B cell (primary cell): ENCODE data around the gene SPTB. TPM values are rescaled to one million over a fixed set of nuclear protein-coding genes. Genes with fewer than 3 reads are reported as not detected.

Source experiments
- ATAC-seq: fragments of 200-7000 bp; cut with Tn5 transposase; one replicate; pipeline ENCODE4 v1.10.0; 2021; ENCODE audit warnings: low read depth, mild to moderate bottlenecking, moderate number of reproducible peaks, moderate library complexity
- CTCF ChIA-PET: fragments of 350-600 bp; sonication (Branson Sonifier 250); formaldehyde crosslinking; loops from one replicate; lab custom pipeline; 2021; ENCODE audit warnings: antibody characterized with exemption, inconsistent platforms; lab: Charles Lee
- POLR2A ChIA-PET: fragments of 350-600 bp; sonication (Branson Sonifier 250); formaldehyde crosslinking; loops from one replicate; lab custom pipeline; 2021; ENCODE audit warnings: antibody characterized with exemption; lab: Charles Lee
- DNase-seq: peaks from one replicate; pipeline ENCODE4 v3.0.0; 2013
- H2AFZ ChIP-seq: 2 replicates; pipeline ENCODE4 v1.6.1; 2012; ENCODE audit warnings: mild to moderate bottlenecking, low read depth, low read length; ENCODE audit not compliant: insufficient read depth, poor library complexity, severe bottlenecking
- H3K27ac ChIP-seq, 2 donors: 1 replicate in 1 of 2; 2 replicates in 1 of 2; pipeline ENCODE4 v1.5.1; 2012 to 2013; ENCODE audit warnings: low read length in 2 of 2, mild to moderate bottlenecking in 2 of 2, moderate library complexity in 1 of 2
- H3K27me3 ChIP-seq, 4 experiments: fragments of 200-600 bp in 1 of 4; sonication (generic) in 1 of 4; replicated peaks in 1 of 4; 1 replicate in 2 of 4; 2 replicates in 2 of 4; pipeline versions ENCODE4 v1.6.1 to v1.7.0; 2013 to 2016; ENCODE audit warnings: low read length in 3 of 4, mild to moderate bottlenecking in 2 of 4, mixed read lengths in 1 of 4, moderate library complexity in 1 of 4; ENCODE audit not compliant: insufficient read depth in 4 of 4, control insufficient read depth in 3 of 4; ENCODE audit errors: control extremely low read depth in 1 of 4
- H3K36me3 ChIP-seq, 2 experiments: replicated peaks in 1 of 2; 1 replicate in 1 of 2; 2 replicates in 1 of 2; pipeline versions ENCODE4 v1.6.1 to v1.7.1; 2013; ENCODE audit warnings: low read length in 1 of 2; ENCODE audit not compliant: insufficient read depth in 2 of 2, control insufficient read depth in 1 of 2; ENCODE audit errors: control extremely low read depth in 1 of 2, extremely low read depth in 1 of 2
- H3K4me1 ChIP-seq, 2 donors: fragments of 200-600 bp in 1 of 2; sonication (generic) in 1 of 2; 1 replicate in 1 of 2; 2 replicates in 1 of 2; pipeline versions ENCODE4 v1.5.1 to v1.6.1; 2013 to 2017; ENCODE audit warnings: low read length in 2 of 2; ENCODE audit not compliant: control insufficient read depth in 2 of 2, insufficient read depth in 2 of 2
- H3K4me2 ChIP-seq: replicated peaks from 2 replicates; pipeline ENCODE3; 2012; ENCODE audit warnings: mild to moderate bottlenecking, low read depth, low read length; ENCODE audit not compliant: poor library complexity, severe bottlenecking
- H3K4me3 ChIP-seq, 5 experiments: fragments of 200-600 bp in 1 of 5; sonication (generic) in 1 of 5; 1 replicate in 3 of 5; 2 replicates in 2 of 5; pipeline versions ENCODE4 v1.5.1 to v1.7.0; 2011 to 2016; ENCODE audit warnings: low read length in 4 of 5, mild to moderate bottlenecking in 4 of 5, low read depth in 2 of 5, control low read depth in 1 of 5, moderate library complexity in 1 of 5; ENCODE audit not compliant: insufficient read depth in 1 of 5; ENCODE audit errors: control extremely low read depth in 1 of 5, extremely low read depth in 1 of 5
- H3K79me2 ChIP-seq: fragments of 200-600 bp; sonication (generic); one replicate; pipeline ENCODE4 v1.6.0; 2016; ENCODE audit warnings: low read length; ENCODE audit not compliant: control insufficient read depth, insufficient read depth
- H3K9ac ChIP-seq: fragments of 200-600 bp; sonication (generic); 2 replicates; pipeline ENCODE4 v1.6.1; 2017; ENCODE audit warnings: mild to moderate bottlenecking, low read length, moderate library complexity
- H3K9me3 ChIP-seq, 3 donors: one replicate each; pipeline versions ENCODE4 v1.6.1 to v1.7.1; 2013; ENCODE audit warnings: low read length in 2 of 3; ENCODE audit not compliant: control insufficient read depth in 2 of 3, insufficient read depth in 1 of 3; ENCODE audit errors: control extremely low read depth in 1 of 3
- H4K20me1 ChIP-seq: 2 replicates; pipeline ENCODE4 v1.6.0; 2012; ENCODE audit warnings: mild to moderate bottlenecking, low read length; ENCODE audit not compliant: insufficient read depth, control insufficient read depth, poor library complexity, severe bottlenecking
- H3K27ac Mint-ChIP-seq: one replicate; pipeline ENCODE4 v1.8.0; 2021; ENCODE audit warnings: mixed read lengths
- H3K27me3 Mint-ChIP-seq: one replicate; pipeline ENCODE4 v1.8.0; 2021; ENCODE audit warnings: mixed read lengths
- H3K4me1 Mint-ChIP-seq: one replicate; pipeline ENCODE4 v1.8.0; 2021; ENCODE audit warnings: mixed read lengths
- H3K4me3 Mint-ChIP-seq: one replicate; pipeline ENCODE4 v1.8.0; 2021; ENCODE audit warnings: mixed read lengths
- H3K9me3 Mint-ChIP-seq: one replicate; pipeline ENCODE4 v1.8.0; 2022; ENCODE audit warnings: mixed read lengths; ENCODE audit not compliant: insufficient read depth
- CTCF ChIP-seq: fragments of 200-600 bp; IDR thresholded peaks from one replicate; pipeline ENCODE4 v1.8.0; 2022; ENCODE audit warnings: antibody characterized with exemption, mild to moderate bottlenecking
- EZH2 ChIP-seq: IDR thresholded peaks from 2 replicates; pipeline ENCODE4 v1.6.1; 2012; ENCODE audit warnings: borderline replicate concordance, low read depth, mild to moderate bottlenecking, moderate library complexity, low read length; ENCODE audit not compliant: insufficient read depth, poor library complexity, severe bottlenecking
- WGBS: methylation state at CpG from one replicate; pipeline ENCODE4 v1.1.5; 2013; ENCODE audit warnings: missing lambda C conversion rate; ENCODE audit not compliant: insufficient coverage; 5-methylcytosine and 5-hydroxymethylcytosine counted together
- intact Hi-C: fragments of 100-400 bp; cut with micrococcal nuclease; formaldehyde crosslinking; loops from one replicate; pipeline ENCODE4 v1.10.0; 2022
- polyA plus RNA-seq: library from polyadenylated mRNA; depleted of rRNA; stranded (reverse); fragments of >200 nt; gene quantifications from 2 replicates; pipeline ENCODE4 v1.2.3, GENCODE V29; 2012
- total RNA-seq, 2 donors: library from RNA; stranded (reverse); fragments of 120-200 nt in 1 of 2; gene quantifications; 1 replicate in 1 of 2; 2 replicates in 1 of 2; pipeline versions ENCODE4 v1.2.3 to v1.2.4, GENCODE V29; 2013 to 2022

The SPTB gene
- total and polyA plus RNA-seq, 2 donors (not counting 1 experiment from before 2014, with no cell fraction given): 0.12 TPM; not detected in 1

GRCh38 chr14:64702493-64703394 is 177.0 kb downstream of the SPTB start:
- H3K27ac Mint-ChIP-seq: no peak overlapping the region
- Histone ChIP-seq H3K36me3 (no peaks in the 10 kb centered on the region), H2AFZ (no peak overlapping the region), H3K4me3 (peak overlapping the region in 2 of 5 experiments; percentile 1 to 56), H3K4me1 (peaks cover 42 to 46% of the 10 kb centered on the region in 2 donors), H3K9ac (no peak overlapping the region), H3K4me2 (peak overlapping the region; percentile 88), H3K79me2 (no peaks in the 10 kb centered on the region), H3K27me3 (peaks cover 0 to 47% (median 30%) of the 10 kb centered on the region in 4 experiments), H4K20me1 (no peaks in the 10 kb centered on the region), H3K27ac (no peak overlapping the region), H3K9me3 (peaks cover 0 to 3% (median 0%) of the 10 kb centered on the region in 3 donors)
- ATAC-seq (no peak), DNase-seq (no peak)
- intact Hi-C loops: no loop called here
- peaks cover 50% of the 10 kb centered on the region for H3K27me3 Mint-ChIP-seq
- POLR2A ChIA-PET: no interaction called here
- no peaks in the 10 kb centered on the region for H3K9me3 Mint-ChIP-seq
- peaks cover 34% of the 10 kb centered on the region for H3K4me1 Mint-ChIP-seq
- peak overlapping the region; percentile 27 for H3K4me3 Mint-ChIP-seq
- TF ChIP-seq EZH2 (no peak), CTCF (no peak)
- CTCF ChIA-PET: no interaction called here
- 24% methylated on average over 25 of the region's 25 CpGs for WGBS

- no peak for ATAC-seq
- H3K4me1 ChIP-seq: peaks cover 42 to 46% of the 10 kb centered on the region in 2 donors
- H3K4me3 ChIP-seq: no peak overlapping the region
- no peak overlapping the region for H3K4me3 Mint-ChIP-seq
- H3K27me3 Mint-ChIP-seq: peaks cover 54% of the 10 kb centered on the region
- H3K27me3 ChIP-seq: peaks cover 0 to 45% (median 30%) of the 10 kb centered on the region in 4 experiments
- H4K20me1 ChIP-seq: no peaks in the 10 kb centered on the region
- H3K79me2 ChIP-seq: no peaks in the 10 kb centered on the region
- no peak overlapping the region for H3K27ac Mint-ChIP-seq
- CTCF ChIA-PET: no interaction called here
- no peak for DNase-seq
- no peaks in the 10 kb centered on the region for H3K36me3 ChIP-seq
- H2AFZ ChIP-seq: no peak overlapping the region
- intact Hi-C loops: no loop called here
- H3K9me3 Mint-ChIP-seq: no peaks in the 10 kb centered on the region
- POLR2A ChIA-PET: no interaction called here
- H3K4me2 ChIP-seq: no peak overlapping the region
- WGBS: 100% methylated on average over 1 of the region's 1 CpG
- no peak overlapping the region for H3K27ac ChIP-seq
- peaks cover 0 to 3% (median 0%) of the 10 kb centered on the region in 3 donors for H3K9me3 ChIP-seq
- TF ChIP-seq CTCF (no peak), EZH2 (no peak)
- H3K9ac ChIP-seq: no peak overlapping the region
- H3K4me1 Mint-ChIP-seq: peaks cover 32% of the 10 kb centered on the region
These were observed 178.0 kb downstream of the SPTB start for GRCh38 chr14:64701660-64702059.
